ENCODE results near the gene ZGPAT. TPM values are rescaled to one million over a fixed set of nuclear protein-coding genes. Genes with fewer than 3 reads are reported as not detected.

ZGPAT gene
- total and polyA plus RNA-seq, 2 of the 8 experiments (the other 6 are each of a cell fraction or from before 2014, with no cell fraction given) = 14.5 to 21.4 TPM

DNA sequence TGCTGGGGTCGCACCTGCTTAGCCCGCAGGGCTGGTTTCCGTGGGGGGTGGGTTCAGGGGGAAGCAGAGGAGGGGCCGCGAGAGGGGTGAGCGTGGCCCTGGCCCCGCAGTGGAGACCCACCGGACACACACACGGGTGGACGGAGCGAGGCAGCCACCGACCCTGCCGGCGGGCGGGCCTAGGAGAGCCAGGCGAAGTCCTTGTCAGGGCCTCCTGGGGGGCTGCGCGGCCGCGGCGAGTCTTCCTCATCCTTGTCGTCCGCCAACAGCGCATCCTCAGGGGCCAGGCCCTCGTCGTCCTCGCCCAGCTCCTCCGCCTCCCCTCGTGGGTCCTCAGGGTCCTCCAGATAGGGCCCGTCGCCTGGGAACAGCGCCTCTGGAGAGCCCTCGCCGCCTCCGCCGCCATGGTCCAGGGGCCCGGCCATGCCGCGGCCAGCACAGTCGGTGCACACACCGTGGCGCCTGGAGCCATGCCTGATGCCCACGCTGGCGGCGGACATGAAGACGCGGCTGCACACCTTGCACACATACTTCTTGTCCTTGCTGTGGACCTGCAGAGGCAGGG is 39.0 kb downstream of the ZGPAT start:
- Histone ChIP-seq H3K36me3 (ENCODE audit: control insufficient read depth in 2 of 4, insufficient read depth in 4 of 4, low read length in 3 of 4) (peaks cover 0 to 12% (median 6%) of the 10 kb centered on the region in 4 experiments; a peak in 4 of 8 replicates), H2AK5ac (ENCODE audit: low read depth, low read length) (no peak overlapping the region), H2BK15ac (ENCODE audit: low read length) (no peak overlapping the region), H3K23me2 (ENCODE audit: low read depth, low read length) (no peaks in the 10 kb centered on the region), H3K79me2 (ENCODE audit: control insufficient read depth in 1 of 2, insufficient read depth in 2 of 2, low read length in 2 of 2) (no peaks in the 10 kb centered on the region), H2BK12ac (ENCODE audit: low read depth, low read length) (no peak overlapping the region), H3K56ac (replicated peaks; ENCODE audit: insufficient read length, low read depth, low read length) (no peak overlapping the region), H3K9me3 (ENCODE audit: insufficient read depth in 2 of 2, low read depth in 1 of 2, low read length in 1 of 2) (no peaks in the 10 kb centered on the region), H4K5ac (ENCODE audit: insufficient read length, low read depth, low read length) (no peak overlapping the region), H4K20me1 (replicated peaks in 1 of 2; ENCODE audit: control insufficient read depth in 1 of 2, insufficient read depth in 2 of 2, low read length in 2 of 2) (peaks cover 0 to 3% of the 10 kb centered on the region in 2 experiments), H3K27me3 (replicated peaks in 1 of 4; ENCODE audit: control insufficient read depth in 3 of 4, extremely low read depth in 1 of 4, insufficient read depth in 3 of 4, low read length in 3 of 4) (no peaks in the 10 kb centered on the region), H3K9ac (replicated peaks in 1 of 4; ENCODE audit: extremely low read depth in 1 of 4, low read depth in 3 of 4, low read length in 3 of 4) (no peak overlapping the region), H3K23ac (ENCODE audit: insufficient read length) (no peak overlapping the region), H3K27ac (ENCODE audit: low read depth, low read length) (no peak overlapping the region), H3K18ac (ENCODE audit: extremely low read depth, low read length) (no peak overlapping the region; the same call in 1 of the 2 replicates), H3K4me2 (ENCODE audit: insufficient read depth in 1 of 2, low read depth in 2 of 2, low read length in 2 of 2) (no peak overlapping the region), H3K14ac (ENCODE audit: insufficient read length) (no peak overlapping the region), H3K4ac (replicated peaks; ENCODE audit: insufficient read length, low read depth, low read length) (no peak overlapping the region), H4K8ac (ENCODE audit: extremely low read depth, insufficient read depth, low read length) (no peak overlapping the region), H2BK5ac (ENCODE audit: low read depth, low read length) (no peak overlapping the region), H3K79me1 (ENCODE audit: low read depth, low read length) (no peaks in the 10 kb centered on the region; the same call in 1 of the 2 replicates), H2BK20ac (ENCODE audit: low read length) (no peak overlapping the region), H3K4me1 (replicated peaks in 1 of 4; ENCODE audit: control insufficient read depth in 3 of 4, insufficient read depth in 4 of 4, low read length in 3 of 4) (peaks cover 0 to 13% (median 4%) of the 10 kb centered on the region in 4 experiments; a peak in 6 of 7 replicates), H3K4me3 (ENCODE audit: extremely low read depth in 1 of 4, insufficient read depth in 2 of 4, low read depth in 3 of 4, low read length in 4 of 4) (no peak overlapping the region), H2BK120ac (replicated peaks; ENCODE audit: low read depth, low read length) (no peak overlapping the region), H2AFZ (ENCODE audit: low read length) (no peak overlapping the region), H4K91ac (replicated peaks; ENCODE audit: insufficient read length, low read length) (no peak overlapping the region)
- CTCF ChIA-PET (ENCODE audit: partially characterized antibody) = interaction anchor here (0.9 kb wide), 1 partner anchor 10 kb away, joined by 3 read pairs; the partner anchor contains the start of gene LIME1
- FAIRE-seq (no peak), DNase-seq (ENCODE audit: low read depth in 1 of 2, low spot score in 2 of 2) (no peak)
- 91% methylated on average over 34 of the region's 47 CpGs; no CpG with 5 or more reads in 1 of the 2 experiments for WGBS, 2 experiments (ENCODE audit: extremely low coverage in 1 of 2, insufficient coverage in 1 of 2, insufficient read length in 1 of 2, insufficient replicate concordance in 2 of 2, low coverage in 1 of 2, low lambda C conversion rate in 2 of 2, missing lambda C conversion rate in 1 of 2)
- POLR2A ChIA-PET (ENCODE audit: partially characterized antibody) = interaction anchor here (0.7 to 1.8 kb wide), 2 partner anchors 8 to 23 kb away, joined by 3 to 6 read pairs; no protein-coding TSS in a partner anchor
- TF ChIP-seq SIN3A (conservative IDR thresholded peaks at IDR 0.05 in 1 of 2, IDR thresholded peaks at IDR 0.05 in 1 of 2; ENCODE audit: low read depth in 1 of 2, low read length in 2 of 2) (no peak), TBP (IDR thresholded peaks at IDR 0.05; ENCODE audit: low read depth, low read length) (no peak), RXRA (IDR thresholded peaks at IDR 0.05; ENCODE audit: insufficient read depth, low read depth, low read length) (no peak), POLR2A (IDR thresholded peaks at IDR 0.05; ENCODE audit: control extremely low read depth in 1 of 2, low read depth in 2 of 2, low read length in 2 of 2) (no peak)
- TF ChIP-seq, protein P1, sequence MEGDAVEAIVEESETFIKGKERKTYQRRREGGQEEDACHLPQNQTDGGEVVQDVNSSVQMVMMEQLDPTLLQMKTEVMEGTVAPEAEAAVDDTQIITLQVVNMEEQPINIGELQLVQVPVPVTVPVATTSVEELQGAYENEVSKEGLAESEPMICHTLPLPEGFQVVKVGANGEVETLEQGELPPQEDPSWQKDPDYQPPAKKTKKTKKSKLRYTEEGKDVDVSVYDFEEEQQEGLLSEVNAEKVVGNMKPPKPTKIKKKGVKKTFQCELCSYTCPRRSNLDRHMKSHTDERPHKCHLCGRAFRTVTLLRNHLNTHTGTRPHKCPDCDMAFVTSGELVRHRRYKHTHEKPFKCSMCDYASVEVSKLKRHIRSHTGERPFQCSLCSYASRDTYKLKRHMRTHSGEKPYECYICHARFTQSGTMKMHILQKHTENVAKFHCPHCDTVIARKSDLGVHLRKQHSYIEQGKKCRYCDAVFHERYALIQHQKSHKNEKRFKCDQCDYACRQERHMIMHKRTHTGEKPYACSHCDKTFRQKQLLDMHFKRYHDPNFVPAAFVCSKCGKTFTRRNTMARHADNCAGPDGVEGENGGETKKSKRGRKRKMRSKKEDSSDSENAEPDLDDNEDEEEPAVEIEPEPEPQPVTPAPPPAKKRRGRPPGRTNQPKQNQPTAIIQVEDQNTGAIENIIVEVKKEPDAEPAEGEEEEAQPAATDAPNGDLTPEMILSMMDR (IDR thresholded peaks at IDR 0.05; ENCODE audit: control extremely low read depth in 1 of 3, insufficient read depth in 1 of 3, low read depth in 1 of 3, low read length in 3 of 3) = no peak

Measured in H1 (cell line).